ENCODE results near the gene SIRT3.

GRCh38 chr11:285894-286220 lies 49.7 kb upstream of the SIRT3 start:
- TF ChIP-seq, protein P1, sequence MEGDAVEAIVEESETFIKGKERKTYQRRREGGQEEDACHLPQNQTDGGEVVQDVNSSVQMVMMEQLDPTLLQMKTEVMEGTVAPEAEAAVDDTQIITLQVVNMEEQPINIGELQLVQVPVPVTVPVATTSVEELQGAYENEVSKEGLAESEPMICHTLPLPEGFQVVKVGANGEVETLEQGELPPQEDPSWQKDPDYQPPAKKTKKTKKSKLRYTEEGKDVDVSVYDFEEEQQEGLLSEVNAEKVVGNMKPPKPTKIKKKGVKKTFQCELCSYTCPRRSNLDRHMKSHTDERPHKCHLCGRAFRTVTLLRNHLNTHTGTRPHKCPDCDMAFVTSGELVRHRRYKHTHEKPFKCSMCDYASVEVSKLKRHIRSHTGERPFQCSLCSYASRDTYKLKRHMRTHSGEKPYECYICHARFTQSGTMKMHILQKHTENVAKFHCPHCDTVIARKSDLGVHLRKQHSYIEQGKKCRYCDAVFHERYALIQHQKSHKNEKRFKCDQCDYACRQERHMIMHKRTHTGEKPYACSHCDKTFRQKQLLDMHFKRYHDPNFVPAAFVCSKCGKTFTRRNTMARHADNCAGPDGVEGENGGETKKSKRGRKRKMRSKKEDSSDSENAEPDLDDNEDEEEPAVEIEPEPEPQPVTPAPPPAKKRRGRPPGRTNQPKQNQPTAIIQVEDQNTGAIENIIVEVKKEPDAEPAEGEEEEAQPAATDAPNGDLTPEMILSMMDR (IDR thresholded peaks at IDR 0.05), result no peak
- TF ChIP-seq POLR2AphosphoS5 (IDR thresholded peaks at IDR 0.05), result no peak
- no peak for TF ChIP-seq EP300 (IDR thresholded peaks at IDR 0.05; ENCODE audit: low read depth)

All from transverse colon (tissue), 4 donors.